ENCODE data around the gene BICD1.

BICD1 gene

DNA sequence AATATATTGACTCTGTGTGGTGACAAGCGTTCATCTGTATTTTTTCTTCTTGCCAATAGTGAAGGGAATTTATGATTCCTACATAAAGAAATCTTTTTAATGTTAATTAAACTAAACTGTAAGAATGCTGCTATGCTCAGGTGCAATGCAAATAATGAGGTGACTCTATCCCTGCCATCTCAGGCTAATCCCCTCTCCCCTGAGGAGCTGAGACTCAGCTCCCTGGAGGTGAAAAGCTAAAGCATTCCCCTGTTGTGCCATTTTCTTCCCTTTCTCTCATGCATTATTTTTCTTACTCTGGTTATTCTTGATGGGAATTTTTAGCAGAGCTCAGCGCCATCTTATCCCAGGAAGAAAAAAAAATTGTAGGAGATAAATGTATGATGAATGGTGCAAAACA lies 178.8 kb downstream of the BICD1 start:
- DNase-seq, result no peak

- no peak for DNase-seq
These were observed 183.8 kb downstream of the BICD1 start for GRCh38 chr12:32290411-32290810.

GRCh38 chr12:32292151-32292550 lies 185.5 kb downstream of the BICD1 start:
- DNase-seq, result no peak

GRCh38 chr12:32293808-32294419 lies 187.3 kb downstream of the BICD1 start:
- DNase-seq, result no peak

GRCh38 chr12:32296567-32296966 lies 189.9 kb downstream of the BICD1 start:
- DNase-seq, result no peak

DNA sequence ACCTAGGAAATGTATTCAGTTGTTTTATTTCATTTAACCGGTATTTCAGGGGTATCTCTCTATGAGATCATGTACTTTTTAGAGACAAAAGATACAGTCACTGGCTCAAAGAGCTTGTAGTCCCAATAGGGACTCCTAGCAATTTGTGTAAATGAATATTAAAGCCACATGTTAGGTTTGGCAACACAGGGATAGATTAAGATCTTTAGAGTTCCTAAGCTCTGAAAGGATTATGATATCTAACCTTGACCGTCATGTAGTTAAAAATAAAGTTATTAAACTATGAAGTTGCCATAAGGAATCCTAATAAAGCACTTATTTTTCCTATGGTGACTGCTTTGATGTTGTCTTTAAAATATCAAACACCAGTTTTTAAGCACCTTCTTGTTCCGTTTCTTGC lies 192.3 kb downstream of the BICD1 start:
- no peak for DNase-seq

DNA sequence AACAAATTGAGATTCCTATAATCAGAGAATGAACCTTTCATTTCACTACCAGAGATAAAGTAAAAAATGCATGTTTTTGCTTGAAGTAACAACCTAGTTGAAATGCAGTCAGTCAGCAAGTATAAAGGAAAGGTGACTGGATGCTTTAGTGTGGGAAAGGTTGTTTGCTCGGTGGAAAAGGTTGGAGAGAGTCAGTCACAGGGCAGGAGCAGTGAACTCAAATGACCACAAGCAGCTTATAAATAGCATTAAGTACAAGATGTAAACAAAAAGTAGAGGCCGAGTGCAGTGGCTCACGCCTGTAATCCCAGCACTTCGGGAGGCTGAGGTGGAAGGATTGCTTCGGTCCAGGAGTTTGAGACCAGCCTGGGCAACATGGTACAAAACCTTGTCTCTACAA lies 194.6 kb downstream of the BICD1 start:
- no peak for DNase-seq

- DNase-seq, result no peak
These were observed 195.8 kb downstream of the BICD1 start for GRCh38 chr12:32302218-32303173.

DNA sequence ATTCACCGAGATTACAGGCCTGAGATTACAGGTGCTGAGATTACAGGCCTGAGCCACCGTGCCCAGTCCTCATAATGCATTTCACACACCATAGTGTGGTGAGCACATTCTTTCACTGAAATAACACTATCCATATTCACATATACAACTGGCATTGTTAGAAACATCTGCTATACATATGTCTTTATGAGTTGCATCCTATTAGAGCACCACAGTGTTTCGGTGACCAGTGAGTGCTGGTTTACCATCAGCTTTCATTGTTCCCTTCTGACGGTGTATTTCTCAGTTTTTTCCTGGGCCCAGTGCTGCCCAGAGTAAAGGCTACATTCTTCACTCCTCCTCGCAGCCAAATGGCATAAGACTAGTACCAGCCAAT lies 196.5 kb downstream of the BICD1 start:
- DNase-seq, result no peak

DNA sequence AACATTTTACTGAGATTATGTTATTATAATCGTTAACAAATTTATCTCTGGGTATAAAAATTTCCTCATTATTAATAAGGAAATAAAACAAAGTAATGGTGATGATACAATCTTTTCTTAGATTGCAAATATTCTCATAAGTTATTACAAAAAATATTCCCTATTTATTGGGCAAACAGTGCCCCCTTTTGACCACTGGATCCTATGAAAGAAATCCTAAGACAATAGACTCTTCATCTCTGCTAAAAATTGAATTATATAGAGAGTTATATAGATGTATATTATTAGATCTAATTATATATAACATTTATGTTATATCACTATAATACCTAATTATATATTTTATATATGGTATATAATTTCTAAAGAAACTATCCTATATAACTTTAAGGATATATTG lies 198.5 kb downstream of the BICD1 start:
- peak in 1 of 2 experiments; percentile 20 for DNase-seq

DNA sequence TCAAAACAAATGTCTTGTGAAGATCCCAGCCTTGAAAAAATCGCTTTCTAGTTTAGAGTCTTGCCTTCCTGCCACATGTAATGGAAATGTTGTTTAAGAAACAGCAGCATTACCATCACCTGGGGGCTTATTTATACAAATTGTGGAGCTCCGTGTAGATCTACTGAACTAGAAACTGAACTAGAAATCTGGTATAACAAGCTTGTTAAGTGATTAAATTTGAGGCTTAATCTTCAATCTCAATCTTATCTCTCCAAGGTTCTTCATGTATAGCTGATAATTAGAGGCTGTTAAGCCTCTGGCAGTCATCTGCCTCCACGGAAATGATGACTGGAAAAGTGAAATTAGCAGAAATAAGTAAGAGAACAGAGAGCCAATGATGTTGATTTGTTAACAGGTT lies 200.7 kb downstream of the BICD1 start:
- DNase-seq, result no peak

GRCh38 chr12:32309811-32310736 lies 203.4 kb downstream of the BICD1 start:
- peak in 1 of 2 experiments; percentile 41 for DNase-seq

GRCh38 chr12:32312049-32312670 lies 205.5 kb downstream of the BICD1 start:
- DNase-seq, result peak; percentile 37 to 62

- peak in 1 of 2 experiments; percentile 25 for DNase-seq
These were observed 215.7 kb downstream of the BICD1 start for GRCh38 chr12:32322354-32322753.

DNA sequence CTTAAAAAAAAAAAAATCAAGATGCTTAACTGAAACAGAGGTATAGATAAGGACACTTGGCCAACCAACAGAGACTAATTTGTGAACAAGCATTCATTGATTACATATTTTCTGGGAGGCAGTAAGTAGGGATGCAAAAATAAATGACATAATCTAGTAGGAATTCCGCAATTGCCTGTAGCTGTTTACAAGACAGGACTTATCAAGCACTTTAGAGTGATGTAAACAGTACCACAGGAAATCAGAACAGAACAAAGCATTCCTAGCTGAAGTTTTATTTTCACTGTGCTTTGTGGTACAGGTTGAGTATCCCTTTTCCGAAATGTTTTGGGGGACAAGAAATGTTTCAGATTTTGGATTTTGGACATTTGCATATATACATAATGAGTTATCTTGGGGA lies 224.5 kb downstream of the BICD1 start:
- DNase-seq, result no peak

- no peak for DNase-seq
These were observed 225.8 kb downstream of the BICD1 start for GRCh38 chr12:32332446-32332845.

DNA sequence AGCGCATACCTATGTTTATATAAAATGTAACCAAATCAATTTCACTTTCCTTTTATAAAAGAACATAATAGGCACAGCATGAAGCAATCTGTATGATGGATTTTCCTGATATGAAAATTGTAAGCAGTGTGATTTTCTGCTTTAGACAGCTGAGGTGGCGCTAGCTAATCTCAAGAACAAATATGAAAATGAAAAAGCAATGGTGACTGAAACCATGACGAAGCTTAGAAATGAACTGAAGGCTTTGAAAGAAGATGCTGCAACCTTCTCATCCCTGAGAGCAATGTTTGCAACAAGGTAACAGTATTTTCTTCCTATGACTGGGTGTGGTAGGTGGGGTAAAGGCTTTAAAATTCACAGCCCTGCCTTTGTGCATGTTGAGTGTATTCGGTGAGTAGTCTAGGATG lies 227.7 kb downstream of the BICD1 start:
- DNase-seq, result no peak

- DNase-seq, result no peak
These were observed 229.6 kb downstream of the BICD1 start for GRCh38 chr12:32336261-32336660.

DNA sequence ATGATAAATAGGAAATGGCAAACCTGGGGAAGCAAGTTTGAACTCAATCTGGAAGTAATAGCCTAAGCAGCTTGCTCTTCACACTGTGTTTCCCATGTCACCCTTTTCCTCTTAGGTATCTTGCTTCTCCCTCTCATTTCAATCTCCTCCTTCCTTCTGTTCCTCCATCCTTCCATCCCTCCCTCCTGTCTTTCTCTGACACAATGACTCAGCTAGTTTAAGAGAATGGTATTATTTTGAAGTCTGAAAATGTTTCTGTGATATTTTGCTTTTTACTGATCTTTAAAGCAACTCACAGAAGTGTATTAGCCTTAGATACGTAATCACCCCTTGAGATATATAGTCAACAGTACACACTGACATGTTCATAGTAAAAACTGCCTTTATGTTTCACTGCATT lies 236.8 kb downstream of the BICD1 start:
- no peak for DNase-seq

- DNase-seq, result no peak
These were observed 237.4 kb downstream of the BICD1 start for GRCh38 chr12:32344047-32344446.

GRCh38 chr12:32353540-32353939 lies 246.9 kb downstream of the BICD1 start:
- DNase-seq, result no peak

DNA sequence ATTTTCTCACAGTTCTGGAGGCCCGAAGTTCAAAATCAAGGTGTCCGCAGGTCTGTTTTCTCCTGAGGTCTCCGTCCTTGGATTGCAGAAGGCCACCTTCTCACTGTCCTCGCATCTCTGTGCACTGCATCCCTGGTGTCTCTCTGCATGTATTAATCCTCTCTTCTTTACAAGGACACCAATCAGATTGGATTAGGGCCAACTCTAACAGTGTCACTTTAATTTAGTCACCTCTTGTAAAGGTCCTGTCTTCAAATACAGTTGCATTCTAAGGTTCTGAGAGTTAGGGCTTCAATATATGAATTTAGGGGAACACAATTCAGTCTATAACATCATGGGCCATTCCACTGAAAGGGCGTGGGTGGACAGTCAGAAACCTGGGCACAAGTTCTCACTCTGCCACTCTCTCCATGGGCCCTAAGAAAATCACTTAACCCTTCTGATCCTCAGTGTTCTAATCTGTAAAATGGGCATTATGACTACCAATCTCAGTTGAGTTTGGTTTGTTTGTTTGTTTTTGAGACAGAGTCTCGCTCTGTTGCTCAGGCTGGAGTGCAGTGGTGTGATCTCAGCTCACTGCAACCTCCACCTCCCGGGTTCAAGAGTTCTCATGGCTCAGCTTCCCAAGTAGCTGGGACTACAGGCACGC lies 251.1 kb downstream of the BICD1 start:
- DNase-seq, result no peak

Measured in NCI-H1930 (cell line).